GM19043 (cell line): ENCODE measurements around the gene CCDC172.

ENCODE experiments used
- ATAC-seq: cut with Tn5 transposase; IDR thresholded peaks from one replicate; pipeline ENCODE4 v1.9.1; 2021; ENCODE audit warnings: low read depth; ENCODE audit not compliant: unreplicated experiment

Gene CCDC172, protein sequence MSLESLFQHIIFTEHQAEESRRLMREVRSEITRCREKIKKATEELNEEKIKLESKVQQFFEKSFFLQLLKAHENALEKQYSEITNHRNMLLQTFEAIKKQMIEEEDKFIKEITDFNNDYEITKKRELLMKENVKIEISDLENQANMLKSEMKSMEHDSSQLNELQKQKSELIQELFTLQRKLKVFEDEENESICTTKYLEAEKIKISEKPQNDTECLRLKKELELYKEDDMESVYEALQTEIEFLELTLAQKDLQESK

DNA sequence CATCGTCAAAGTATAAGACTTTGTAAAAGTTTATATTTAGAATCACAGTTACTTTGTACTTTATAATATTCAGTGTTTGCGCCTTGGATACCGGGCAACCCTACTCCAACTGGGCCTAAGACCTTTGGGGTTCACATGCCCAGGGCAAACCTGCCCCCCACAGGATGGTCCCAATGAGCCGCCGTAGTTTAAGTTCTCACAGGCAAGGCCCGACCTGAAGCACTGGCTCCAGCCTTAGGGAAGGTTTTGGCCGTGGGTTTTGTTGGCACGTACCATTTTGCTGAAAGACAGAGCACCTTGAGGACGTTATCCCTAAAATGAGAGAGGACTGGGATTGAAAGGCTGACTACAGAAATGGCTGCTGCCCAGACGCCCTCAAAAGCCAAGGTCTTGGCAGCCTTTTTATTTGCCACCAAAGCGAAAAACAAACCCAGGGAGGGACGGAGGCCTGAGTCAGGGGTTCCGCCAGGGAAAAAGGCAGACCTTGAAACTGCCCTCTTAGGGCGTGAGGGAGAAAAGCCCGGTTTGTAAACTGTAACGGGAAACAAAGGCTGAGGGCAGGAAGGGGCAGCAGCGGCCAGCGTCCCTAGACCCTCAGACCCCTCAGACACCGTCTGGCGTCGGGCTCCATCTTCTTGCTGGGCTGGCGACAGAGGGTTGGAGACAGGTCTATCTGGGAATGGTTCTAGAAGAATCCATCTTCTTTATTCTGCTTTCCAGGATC lies at the start of gene CCDC172:
CCDC172 (plus strand) TSS at position 222 of the 724 bp plus-strand sequence. CDS start 564 bp downstream, outside the sequence.
- no peak for ATAC-seq

DNA sequence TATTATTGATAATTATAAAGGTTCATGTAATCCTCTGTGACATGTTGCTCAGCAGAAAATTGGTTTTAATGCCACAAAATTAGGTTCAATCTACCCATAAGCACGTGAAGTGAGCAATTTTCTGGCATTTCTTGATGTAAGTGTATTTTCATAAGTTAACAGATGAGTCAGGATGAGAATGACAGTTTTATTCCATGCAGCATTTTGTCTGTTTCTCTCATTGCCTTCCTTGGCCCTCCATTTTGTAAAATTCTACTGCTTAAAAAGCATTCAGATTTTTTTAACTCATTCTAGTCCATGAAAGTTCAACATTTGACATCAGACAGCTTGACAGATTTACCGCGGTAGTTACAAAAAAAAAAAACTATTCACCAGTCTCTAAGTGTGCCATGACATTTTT lies 47.3 kb upstream of the CCDC172 start:
- ATAC-seq = no peak

DNA sequence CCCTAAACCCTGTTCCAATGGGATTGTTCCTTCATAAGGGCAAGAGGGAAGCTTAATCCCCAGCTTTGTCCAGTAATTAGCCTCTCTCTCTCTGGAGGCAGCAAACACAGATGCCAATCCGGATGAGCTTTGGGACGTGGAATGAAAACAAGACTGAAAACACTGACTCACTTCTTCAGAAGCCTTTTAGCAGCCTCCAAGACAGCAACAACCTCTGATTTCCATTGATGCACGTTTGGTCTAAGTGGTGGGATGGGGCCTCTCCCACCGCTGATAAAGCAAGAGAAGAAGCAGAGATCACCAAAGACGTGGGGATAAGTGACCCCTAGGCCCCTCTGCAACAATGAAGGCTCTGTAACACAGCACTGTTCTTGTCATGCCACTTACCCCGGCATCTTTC lies 45.4 kb upstream of the CCDC172 start:
- no peak for ATAC-seq

DNA sequence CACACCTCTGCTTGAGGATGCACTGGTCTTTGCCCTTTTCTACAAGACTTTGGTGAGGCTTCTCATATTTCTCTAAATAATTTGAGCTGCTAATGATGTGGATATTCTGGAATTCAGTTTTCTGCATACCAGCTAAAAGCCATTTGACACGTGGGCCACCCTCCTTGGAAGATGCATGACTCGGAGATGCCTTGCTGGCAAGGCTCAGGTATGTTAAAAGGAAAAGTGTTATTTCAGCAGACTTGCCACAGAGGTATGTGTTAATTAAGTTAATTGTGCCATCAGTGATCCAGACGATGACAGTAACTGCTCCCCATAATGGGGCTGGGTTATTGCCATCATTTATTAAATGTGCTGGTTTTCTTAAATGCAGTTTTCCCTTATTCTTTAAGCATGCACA lies 42.5 kb upstream of the CCDC172 start:
- no peak for ATAC-seq

DNA sequence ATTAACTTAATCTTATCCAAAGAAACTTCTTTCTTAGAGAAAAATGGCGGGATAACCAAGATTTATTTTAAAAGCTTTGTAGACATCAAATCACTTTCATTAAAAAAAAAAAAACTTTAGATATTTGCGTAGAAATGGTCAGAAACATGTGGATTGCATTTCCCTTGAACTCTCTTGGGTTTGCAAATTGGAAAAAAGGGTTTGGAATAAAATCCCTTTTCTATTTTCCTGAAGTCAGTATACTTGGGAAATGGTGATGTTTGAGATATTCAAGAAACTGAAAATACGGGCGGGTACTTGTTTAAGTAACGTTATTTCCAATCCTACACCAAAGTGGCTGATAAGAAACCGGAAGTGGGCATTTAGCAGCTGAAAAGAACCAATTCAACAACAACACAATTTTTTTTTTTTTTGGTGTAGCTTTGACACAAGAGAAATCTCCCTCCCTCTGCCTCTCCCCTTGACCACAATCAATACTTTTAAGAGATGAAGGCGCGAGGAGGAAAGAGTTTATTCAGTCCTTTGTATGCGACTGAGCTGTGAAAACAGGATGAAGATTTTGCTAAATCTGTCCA lies 37.5 kb upstream of the CCDC172 start:
- no peak for ATAC-seq

DNA sequence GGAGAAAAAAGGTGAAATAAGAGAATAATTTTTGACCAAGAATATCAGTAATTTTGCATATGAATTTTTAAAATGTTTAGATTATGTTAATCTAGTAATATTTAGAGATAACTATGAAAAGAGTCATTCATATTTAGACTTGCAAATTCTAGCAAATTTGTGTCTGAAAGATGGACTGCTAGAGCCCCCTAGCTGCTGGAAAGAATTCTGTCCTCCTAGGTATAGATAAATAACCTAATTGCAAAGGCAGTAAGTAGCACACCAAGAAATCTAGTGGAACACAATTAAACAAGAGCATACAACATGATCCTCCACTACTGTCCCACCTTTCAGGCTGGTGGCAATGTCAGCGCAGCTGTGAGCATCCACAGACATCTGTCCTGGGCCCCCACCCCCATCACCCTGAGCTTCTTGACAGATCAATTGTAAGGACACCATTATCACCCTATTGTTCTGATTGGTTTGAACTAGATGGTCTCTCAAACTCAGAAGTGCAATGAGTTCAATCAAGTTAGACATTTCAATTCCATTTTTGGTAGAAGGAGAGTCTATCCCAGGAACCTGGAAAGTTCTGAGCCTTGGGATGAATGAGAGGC lies 36.2 kb upstream of the CCDC172 start:
- ATAC-seq = no peak

DNA sequence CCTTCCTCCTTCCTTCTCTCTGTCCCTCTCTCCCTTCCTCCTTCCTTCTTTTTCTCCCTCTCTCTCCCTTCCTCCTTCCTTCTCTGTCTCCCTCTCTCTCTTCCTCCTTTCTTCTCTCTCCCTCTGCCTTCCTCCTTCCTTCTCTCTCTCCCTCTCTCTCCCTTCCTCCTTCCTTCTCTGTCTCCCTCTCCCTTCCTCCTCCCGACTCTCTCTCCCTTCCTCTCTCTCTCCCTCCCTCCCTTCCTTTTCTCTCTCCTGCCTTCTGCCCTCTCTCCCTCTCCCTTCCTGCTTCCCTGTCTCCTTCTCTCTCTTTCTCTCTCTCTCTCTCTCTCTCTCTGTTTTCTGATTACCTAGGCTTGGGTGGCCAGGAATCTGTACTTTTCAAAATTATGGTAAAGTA lies 34.6 kb upstream of the CCDC172 start:
- no peak for ATAC-seq

DNA sequence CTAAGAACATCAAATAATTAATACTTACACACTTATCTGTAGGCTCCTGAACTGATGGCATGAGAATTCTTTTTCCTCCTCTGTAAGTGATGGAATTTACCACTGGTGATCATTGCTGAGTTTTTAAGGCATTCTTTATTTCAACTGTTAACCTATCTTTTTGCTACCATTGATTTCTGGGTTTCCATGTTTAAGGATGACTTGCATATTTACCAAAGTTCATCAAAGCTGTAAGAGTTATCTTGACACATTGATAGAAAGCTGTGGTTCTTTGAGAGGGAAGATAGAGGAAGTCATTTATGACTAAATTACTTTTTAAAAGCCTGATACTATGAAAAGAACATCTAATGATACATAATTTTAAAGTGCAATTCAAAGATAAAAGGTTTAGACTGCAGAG lies 31.8 kb upstream of the CCDC172 start:
- no peak for ATAC-seq

DNA sequence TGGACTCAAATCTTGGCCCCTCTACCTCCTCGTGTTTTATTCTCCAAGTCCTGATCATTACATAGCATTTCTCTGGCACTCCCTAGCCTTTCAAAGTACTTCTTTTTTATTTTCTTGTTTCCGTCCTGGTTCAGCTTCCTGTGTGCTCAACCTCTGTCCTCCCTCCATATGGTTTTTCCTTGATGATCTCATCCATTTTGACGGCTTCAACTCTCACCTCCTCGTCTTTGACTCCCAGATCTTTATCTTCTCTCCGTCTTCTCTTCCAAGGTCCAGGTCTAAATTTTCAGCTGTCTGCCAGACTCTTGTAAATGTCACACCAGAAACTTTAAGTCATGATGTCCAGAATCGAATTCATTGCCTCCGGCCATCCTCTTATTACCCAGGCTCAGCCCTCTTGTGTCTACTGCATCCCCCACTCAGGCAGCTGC lies 27.9 kb upstream of the CCDC172 start:
- no peak for ATAC-seq

DNA sequence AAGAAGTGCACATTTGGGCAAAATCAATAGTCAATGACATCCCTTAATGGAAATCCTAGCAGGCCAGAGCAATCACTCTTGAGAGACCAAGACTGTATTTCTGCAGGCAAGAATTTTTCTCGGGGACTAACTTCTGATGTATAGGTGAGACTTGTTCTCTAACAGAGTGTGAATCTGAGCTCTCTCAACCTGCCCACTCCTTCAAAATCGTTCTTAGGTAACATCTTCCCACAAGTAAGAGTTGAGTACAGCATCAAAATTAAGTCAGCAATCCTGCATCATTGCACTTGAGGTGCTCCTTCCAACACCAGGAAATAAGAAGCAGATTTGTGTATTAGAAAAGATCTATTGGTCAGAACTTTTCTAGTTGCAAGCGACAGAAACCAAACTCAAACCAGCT lies 25.7 kb upstream of the CCDC172 start:
- no peak for ATAC-seq

DNA sequence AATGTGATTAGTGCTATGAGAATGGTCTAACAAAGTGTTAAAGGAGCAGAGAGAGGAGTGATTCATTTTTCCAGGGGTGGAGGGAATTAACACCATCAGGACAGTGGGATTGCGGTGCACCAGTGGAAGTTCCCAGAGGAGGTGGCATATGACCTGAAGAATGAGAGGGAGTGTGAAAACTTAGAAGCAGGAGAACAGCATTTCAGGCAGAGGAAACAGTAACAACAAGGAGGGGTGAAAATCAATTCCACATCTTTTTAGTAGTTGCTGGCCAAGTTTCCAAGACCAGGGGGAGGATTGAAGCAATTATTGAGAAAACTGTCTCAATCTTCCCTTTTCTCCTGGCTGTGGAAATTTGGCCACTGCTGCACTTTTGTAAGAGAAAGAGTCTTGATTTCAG lies 23.7 kb upstream of the CCDC172 start:
- no peak for ATAC-seq

DNA sequence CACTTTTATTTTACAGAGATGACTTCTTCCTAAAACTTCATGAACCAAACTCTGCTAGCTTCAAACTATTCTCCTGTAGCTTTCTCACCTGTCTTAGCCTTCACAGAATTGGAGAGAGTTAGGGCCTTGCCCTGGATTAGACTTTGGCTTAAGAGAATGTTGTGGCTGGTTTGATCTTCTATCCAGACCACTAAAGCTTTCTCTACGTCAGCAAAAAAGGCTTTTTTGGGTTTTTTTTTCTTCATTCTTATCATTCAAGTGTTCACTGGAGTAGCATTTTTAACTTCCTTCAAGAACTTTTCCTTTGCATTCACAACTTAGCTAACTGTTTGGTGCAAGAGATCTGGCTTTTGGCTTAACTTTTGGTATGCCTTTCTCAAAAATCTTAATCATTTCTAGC lies 19.3 kb upstream of the CCDC172 start:
- no peak for ATAC-seq

DNA sequence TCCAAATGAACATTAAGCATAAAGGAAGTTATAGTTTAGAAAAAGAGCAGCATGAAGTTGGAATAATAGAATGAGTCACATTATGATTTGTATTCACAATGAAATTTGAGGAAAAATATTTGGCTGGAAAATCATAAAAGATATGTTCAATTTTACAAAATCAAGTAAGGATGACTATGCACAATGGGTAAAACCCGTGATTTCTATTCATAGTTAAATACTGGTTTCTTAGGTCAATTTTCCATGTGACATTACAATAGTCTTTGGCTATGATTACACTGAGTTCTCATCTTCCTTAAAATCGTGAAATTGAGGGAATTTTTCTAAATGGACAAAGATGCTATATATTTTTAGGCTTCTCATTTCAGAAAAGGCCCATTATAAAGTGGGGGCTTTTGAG lies 17.4 kb upstream of the CCDC172 start:
- no peak for ATAC-seq

DNA sequence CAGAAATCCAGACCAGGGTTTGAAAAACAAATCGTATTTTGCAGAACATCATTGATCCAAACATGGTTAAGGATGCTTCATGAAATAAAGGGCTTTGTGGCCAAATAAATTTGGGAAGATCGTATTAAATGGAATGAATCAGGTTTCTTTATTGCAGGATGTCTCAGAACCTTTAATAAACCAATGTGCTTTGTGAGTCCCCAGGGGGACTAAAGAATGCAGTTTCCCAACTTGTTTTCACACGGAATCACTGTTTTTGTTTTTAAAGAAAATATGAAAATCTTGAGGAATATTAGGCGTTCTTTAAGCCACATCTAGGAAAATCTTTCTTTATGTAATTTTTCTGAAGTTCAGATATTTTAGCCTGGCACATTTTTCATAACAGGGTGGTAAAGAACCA lies 16.8 kb upstream of the CCDC172 start:
- ATAC-seq = no peak

DNA sequence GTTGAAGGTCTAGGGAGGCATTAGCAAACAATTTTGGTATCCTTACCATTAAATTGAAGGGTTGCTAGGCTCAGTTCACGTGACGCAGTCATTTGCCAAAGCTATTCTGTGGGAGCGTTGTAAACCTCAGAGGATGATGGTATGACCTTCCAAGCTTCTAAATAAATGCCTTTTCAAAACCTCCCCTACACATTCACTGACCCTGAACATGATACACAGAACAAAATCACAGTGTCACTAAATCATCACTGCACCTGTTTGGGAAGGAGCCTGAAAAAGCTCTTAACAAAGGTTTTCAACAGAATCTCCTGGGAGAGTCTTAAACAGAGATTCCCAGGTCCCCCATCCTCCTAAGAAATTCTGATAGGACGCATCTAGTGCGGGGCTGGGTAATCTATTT lies 13.2 kb upstream of the CCDC172 start:
- ATAC-seq = no peak

DNA sequence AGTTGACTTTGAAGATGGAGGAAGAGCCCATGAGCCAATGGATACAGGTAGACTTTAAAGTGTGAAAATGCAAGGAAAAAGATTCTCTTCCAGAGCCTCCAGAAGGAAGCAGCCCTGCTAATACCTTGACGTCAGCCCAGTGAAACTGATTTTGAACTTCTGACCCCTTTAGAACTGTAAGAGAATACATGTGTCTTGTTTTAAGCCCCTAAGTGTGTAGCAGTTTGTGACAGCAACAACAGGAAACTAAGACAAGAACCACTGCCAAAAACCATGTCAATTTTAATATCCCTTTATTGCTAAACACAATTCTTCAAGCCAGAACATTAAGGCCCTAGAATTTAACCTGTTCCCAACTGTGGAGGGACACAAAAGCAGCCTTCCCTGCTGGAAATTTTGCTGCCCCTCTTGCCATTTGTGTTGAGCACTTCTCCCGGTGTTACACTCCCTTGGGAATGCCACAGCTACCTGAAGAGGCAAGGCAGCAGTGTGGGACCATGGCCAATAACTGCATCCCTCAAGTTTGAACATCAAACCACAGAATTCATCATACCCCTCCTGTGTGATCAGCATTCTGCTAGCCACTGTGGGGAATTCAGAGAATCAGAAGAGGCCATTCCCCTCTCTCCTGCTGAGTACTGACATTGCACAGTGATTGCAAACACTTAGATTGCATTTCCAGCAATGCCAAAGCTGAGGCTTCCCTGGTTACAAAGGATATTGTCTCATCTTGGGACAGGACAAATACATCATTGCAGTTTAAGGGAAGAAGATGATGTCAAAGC lies 12.3 kb upstream of the CCDC172 start:
- ATAC-seq = no peak

DNA sequence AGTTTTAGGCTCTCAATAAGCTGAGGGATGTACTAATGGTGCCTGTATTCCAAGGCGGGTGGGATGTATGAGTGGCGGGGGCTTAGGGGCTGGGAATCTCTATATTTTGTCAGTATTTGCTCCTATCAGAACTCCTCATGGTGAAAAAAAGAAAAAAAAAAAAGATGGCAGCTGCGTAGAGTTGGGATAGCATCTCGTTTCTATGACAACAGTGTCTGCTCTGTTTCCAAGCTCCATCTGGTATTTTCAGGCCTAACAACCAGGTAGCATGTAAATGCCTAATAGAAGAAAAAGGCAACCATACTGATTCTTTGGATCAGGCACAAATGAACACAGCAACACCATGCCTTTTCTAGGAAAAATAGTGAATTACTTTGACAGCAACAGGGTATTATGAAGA lies 11.7 kb upstream of the CCDC172 start:
- ATAC-seq = no peak

DNA sequence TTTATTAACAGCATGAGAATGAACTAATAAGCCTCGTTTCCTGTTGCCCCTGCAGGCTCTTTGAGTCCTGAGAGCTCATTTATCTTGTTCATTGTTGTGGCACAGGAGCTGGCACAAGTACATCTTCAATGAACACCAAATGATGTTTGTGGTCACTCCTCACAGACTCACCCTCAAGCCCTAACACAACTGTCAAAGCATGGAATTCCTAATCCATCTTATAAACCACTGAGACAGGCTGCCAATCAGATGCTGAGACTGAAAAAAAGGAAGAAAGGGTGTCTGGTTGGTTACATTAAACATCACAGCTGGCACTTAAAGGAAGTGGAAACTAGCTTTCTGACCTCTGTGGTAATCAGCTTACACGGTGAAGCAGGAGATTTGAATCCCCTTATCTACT lies 7.7 kb upstream of the CCDC172 start:
- ATAC-seq = no peak

DNA sequence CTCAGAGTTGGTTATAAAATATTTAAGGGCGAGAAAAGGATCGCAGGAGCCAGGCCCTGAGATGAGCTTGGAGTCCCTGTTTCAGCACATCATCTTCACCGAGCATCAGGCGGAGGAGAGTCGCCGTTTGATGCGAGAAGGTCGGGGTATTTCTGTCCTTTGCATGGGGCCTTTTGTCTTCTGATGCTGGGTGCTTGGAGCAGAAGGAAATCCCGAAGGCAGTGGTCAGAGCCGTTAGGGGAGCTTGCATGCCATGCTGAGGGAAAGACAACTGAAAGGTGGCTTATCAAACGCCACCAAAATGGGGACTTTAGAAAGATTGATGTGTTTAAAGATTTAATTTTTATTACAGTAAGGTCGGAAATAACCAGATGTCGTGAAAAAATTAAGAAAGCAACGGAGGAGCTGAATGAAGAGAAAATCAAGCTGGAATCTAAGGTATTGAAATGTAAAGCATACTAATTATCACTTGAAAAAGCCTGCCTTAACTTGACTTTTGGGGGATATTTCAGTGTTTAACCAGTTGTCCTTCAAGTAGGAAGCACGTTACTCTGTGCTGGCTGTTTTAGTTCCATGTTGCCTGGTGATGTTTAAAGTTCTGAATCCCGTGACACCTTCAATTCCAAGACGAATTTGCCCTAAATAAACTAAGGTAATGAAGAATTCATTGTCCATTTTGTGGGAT lies 845 bp downstream of the CCDC172 start:
- no peak for ATAC-seq

DNA sequence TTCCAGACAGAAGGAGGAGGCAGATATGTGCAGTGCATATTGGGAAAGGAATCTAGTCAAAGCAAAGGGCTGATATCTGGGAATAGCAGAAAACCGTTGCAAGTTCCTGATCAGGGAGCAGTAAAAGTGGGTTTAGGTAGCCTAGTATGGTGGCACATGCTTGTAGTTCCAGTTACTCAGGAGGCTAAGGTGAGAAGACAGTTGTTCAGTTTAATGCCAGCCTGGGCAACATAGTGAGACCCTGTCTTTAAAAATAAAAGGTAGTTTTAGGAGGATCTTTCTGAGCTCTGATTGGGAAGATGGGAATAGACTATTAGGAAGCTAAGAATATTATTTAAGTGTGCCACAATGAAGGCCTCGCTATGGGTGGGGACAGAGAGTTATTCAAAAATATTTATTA lies 1.7 kb downstream of the CCDC172 start:
- no peak for ATAC-seq
